Activated CD4-positive, alpha-beta T cell treated with anti-CD3 and anti-CD28 coated beads for 48 hours (primary cell): ENCODE measurements around the gene ATF4.

Source experiments
- DNase-seq: peaks from one replicate; pipeline ENCODE4 v3.0.0-alpha.2; 2020

The ATF4 gene

DNA sequence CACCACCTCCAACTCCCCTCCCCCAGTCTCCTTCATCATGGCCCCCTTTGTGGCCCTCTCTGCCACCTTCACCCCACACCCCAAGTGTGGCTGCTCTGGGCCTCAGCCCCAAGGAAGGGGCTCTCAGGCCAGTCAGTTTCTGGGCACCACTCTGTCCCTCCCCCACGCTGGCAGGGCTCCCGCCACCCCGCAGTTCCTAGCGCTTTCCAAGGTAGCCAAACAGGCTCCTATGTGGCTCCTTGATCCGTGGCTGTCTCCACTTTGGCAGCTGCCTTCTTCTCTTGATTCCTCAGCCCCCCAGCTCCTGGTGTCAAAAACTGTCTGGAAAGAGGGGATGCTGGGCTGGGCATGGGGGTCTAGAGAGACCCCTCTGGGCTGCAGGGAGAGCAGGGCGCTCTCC lies 39.8 kb downstream of the ATF4 start:
- no peak for DNase-seq

DNA sequence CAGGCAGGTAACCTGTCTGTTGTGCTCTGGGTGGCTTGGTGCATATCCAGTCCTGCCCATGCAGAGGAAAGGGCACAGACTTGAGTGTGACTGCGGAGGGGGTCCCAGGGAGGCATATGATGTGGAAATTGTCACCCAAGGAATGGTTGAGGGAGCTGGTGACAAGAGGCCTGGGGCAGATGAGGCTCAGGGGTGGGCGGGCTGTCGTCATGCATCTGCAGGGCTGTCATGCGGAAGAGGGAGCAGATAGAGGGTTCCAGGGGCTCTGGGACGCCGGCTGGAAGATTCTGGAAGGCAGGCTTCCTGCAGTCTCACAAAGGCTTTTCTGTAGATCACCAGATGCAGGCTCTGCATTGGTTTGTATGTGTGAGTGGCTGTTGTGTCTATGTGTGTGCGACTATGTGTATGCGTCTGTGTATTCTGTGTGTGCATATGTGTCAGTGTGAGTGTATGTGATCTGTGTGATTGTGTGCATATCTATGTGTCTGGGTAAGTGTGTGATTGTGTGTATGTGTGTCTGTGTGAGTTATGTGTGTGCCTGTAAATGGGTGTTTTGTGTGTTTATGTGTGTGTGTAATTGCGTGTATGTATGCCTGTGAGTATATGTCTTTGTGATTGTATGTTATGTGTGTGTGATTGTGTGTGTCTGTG lies 42.6 kb downstream of the ATF4 start:
- no peak for DNase-seq

DNA sequence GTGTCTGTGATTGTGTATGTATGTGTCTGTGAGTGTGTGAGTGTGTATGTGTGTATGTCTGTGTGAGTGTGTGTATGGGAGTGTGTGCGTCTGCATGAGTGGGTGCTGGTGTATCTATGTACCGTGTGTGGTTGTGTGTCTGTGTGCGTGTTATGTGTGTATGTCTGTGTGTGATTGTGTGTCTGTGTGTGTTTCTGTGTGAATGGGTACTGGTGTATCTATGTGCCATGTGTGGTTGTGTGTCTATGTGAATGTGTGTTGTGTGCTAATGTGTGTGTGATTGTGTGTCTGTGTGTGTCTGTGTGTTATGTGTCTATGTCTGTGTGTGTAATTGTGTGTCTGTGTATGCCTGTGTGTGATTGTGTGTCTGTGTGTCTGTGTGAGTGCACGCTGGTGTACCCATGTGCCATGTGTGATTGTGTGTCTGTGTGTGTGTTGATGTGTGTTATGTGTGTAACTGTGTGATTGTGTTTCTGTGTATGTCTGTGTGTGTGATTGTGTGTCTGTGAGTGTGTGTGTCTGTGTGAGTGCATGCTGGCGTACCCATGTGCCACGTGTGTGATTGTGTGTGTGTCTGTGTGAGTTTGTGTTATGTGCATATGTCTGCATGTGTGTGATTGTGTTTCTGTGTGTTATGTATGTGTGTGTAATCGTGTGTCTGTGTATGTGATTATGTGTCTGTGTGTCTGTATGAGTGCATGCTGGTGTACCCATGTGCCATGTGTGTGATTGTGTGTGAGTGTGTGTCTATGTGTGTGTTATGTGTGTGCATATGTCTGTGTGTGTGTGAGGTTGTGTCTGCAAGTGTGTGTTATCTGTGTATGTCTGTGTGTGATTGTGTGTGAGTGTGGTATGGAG lies 43.4 kb downstream of the ATF4 start:
- DNase-seq, result no peak

DNA sequence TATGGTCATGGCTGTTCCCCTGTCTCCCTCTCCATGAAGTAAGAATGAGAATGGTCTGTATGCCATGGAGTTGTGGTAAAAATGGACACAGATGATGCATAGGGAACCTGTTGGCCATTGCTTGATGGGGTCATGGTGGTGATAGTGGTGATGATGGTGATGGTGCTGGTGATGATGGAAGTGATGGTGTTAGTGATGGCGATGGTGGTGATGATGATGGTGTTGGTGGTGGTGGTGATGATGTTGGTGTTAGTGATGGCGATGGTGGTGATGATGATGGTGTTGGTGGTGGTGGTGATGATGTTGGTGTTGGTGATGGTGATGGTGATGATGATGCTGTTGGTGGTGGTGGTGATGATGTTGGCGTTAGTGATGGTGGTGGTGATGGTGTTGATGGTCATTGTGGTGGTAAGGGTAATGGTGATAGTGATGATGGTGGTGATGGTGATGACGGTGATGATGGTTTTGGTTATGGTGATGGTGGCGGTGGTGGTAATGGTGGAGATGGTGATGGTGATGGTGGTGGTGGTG lies 45.1 kb downstream of the ATF4 start:
- no peak for DNase-seq

DNA sequence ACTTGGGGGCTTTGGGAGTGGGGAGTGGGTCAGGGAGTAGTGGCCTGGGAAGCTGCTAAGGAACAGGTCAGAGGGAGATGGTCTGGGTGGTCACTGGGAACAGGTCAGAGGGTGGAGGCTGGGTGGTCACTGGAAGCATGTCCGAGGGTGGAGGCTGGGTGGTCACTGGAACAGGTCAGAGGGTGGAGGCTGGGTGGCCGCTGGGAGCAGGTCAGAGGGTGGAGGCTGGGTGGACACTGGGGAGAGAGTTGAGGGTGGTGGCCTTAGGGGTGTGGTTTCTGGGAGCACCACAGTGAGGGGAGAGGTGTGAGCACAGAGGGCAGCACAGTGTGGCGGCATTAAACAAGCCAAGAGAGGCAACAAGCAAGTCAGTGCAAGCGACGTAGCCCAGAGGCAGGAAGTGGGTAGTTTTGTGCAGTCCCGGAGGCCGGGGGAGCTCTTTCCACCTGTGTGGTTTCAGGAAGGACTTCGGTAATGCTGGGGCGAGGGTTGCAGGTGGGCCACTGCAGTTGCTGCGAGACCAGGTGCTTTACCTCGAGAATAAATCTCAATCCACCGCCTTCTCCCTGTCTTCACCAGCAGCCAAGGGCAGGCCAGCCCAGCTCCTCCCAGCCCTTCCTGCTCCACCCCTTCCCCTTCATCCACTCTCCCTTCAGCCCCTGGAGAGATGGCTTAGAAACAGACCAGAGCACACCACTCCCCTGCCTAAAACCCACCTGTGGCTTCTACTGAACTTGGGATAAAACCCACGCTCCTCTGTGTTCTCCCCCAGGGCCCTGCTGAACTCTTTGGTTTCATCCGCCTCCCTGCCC lies 47.0 kb downstream of the ATF4 start:
- DNase-seq, result peak; percentile 38

DNA sequence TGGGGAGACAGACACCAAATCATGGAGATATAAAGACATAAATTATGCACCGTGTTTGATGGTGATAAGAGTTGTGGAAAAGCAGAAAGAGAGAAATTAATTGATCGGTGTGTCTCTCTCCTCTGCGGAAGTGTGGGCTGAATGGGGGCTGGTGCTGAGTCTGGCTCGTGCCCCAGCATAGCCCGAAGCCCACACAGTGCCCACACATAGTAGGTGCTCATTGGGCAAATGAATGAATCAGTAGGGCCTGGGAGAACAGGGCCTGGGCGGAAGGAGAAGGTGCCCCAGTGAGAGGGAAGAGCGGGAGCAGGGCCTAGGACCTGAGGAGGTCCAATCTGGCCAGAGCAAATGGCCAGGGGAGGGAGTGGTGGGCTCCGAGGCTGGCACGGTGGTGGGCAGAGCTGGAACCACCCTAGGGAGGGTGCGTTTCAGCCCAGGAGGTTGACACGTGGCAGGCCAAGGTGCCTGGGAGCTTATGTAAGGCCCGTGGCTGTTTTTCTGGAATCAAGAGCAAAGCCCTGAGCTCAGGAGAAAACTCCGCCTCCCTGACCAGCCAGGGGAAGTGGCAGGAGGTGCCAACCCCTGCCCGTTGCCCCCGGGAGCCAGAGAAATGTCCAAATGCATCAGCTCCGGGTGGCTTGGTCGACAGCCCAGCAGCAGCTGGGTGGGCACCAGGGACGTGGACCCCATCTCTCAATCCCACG lies 48.1 kb downstream of the ATF4 start:
- no peak for DNase-seq

DNA sequence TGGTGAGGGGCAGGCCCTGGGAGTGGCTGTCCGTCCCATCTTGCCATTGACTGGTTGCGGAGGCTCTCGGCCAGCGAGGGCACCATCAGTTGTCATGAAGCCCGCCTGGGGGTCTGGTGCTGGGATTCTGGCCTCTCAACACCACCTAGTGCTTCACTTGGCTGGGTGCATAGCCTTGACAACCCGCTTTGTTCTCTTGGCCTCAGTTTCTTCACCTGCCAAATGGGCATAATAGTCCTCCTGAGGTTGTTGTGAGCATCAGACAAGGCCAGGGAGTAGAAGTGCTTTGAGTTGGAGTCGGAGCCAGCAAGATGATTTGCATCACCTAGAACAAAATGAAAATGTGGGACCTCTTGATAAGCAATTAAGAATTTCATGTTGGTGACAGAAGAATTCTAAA lies 48.7 kb downstream of the ATF4 start:
- no peak for DNase-seq

DNA sequence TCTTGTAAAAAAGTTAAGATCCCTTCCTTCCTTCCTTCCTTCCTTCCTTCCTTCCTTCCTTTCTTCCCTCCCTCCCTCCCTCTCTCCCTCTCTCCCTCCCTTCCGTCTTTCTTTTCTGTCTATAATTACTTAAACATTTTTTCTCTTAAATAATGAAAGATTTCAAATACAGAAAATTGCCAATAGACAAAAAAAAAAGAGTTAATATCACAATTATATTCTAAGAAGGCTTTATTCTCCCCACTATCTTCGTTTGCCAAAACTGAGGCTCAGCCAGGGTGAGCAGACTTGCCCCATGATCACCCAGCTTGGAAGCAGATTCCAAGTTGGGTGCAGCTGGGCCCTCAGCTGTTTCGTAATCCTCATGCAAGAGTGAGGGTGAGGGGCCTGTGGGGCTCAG lies 49.9 kb downstream of the ATF4 start:
- no peak for DNase-seq

DNA sequence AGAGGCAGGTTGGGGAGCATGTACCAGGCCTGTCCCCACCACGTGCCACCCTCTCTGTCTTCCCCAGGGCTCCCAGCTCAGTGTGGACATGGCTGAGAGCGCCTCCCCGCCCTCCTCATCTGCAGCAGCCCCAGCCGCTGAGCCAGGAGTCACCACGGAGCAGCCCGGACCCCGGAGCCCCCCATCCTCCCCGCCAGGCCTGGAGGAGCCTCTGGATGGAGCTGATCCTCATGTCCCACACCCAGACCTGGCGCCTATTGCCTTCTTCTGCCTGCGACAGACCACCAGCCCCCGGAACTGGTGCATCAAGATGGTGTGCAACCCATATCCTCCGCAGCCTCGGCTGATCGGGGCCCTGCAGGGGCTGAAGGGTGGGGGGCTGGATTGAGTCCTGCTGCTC lies 50.3 kb downstream of the ATF4 start, which contains the start of gene CACNA1I:
CACNA1I (plus strand) TSS at position 89 of the 400 bp plus-strand sequence; CDS start at position 89, 0 bp downstream.
- DNase-seq, result no peak

DNA sequence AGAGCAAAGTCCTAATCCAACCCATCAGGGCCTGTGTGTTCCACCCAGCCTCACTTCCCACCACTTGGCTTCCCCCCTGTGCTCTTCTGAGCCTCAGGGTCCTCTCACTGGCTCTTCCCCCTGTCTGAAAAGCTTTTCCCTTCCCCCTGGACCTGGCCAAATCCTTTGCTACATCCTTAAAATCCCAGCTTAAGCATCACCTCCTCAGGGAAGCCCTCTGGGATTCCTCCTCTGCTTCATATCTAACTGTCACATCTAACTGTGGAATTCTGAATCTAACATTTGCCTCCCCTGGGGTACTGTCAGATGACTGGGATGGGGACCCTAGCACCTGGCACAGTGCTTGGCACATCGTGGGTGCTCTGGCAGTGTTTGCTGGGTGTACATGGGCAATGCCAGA lies 51.2 kb downstream of the ATF4 start:
- DNase-seq, result no peak
